HG03097 (cell line): ENCODE data around the gene AUTS2.

Experiments
- ATAC-seq: cut with Tn5 transposase; IDR thresholded peaks from one replicate; pipeline ENCODE4 v1.9.1; 2021; ENCODE audit not compliant: unreplicated experiment, low FRiP score

The AUTS2 gene

GRCh38 chr7:70008466-70008865 lies 410.2 kb downstream of the AUTS2 start:
- no peak for ATAC-seq

- ATAC-seq: no peak
Observed at GRCh38 chr7:70014472-70015177, 416.4 kb downstream of the AUTS2 start.

GRCh38 chr7:70015353-70015752 lies 417.1 kb downstream of the AUTS2 start:
- no peak for ATAC-seq

GRCh38 chr7:70016044-70016770 lies 417.9 kb downstream of the AUTS2 start:
- no peak for ATAC-seq

GRCh38 chr7:70017357-70017756 lies 419.1 kb downstream of the AUTS2 start:
- ATAC-seq: no peak

GRCh38 chr7:70018700-70019099 lies 420.4 kb downstream of the AUTS2 start:
- no peak for ATAC-seq

- ATAC-seq: no peak
Observed at GRCh38 chr7:70027867-70028266, 429.6 kb downstream of the AUTS2 start.

- no peak for ATAC-seq
Observed at GRCh38 chr7:70028620-70029019, 430.3 kb downstream of the AUTS2 start.

GRCh38 chr7:70029993-70030392 lies 431.7 kb downstream of the AUTS2 start:
- no peak for ATAC-seq

- ATAC-seq: no peak
Observed at GRCh38 chr7:70030745-70031144, 432.5 kb downstream of the AUTS2 start.

GRCh38 chr7:70031245-70031644 lies 433.0 kb downstream of the AUTS2 start:
- no peak for ATAC-seq

- no peak for ATAC-seq
Observed at GRCh38 chr7:70032649-70033048, 434.4 kb downstream of the AUTS2 start.

GRCh38 chr7:70033226-70033625 lies 435.0 kb downstream of the AUTS2 start:
- no peak for ATAC-seq

GRCh38 chr7:70034999-70035398 lies 436.7 kb downstream of the AUTS2 start:
- no peak for ATAC-seq

- ATAC-seq: no peak
Observed at GRCh38 chr7:70035519-70035918, 437.2 kb downstream of the AUTS2 start.

- no peak for ATAC-seq
Observed at GRCh38 chr7:70035955-70036354, 437.7 kb downstream of the AUTS2 start.

- ATAC-seq: no peak
Observed at GRCh38 chr7:70036695-70037094, 438.4 kb downstream of the AUTS2 start.

- ATAC-seq: no peak
Observed at GRCh38 chr7:70037171-70037933, 439.1 kb downstream of the AUTS2 start.

GRCh38 chr7:70040051-70040450 lies 441.8 kb downstream of the AUTS2 start:
- no peak for ATAC-seq

GRCh38 chr7:70040970-70041766 lies 442.9 kb downstream of the AUTS2 start:
- no peak for ATAC-seq

- no peak for ATAC-seq
Observed at GRCh38 chr7:70042533-70042932, 444.3 kb downstream of the AUTS2 start.
